Heart left ventricle (tissue), 16 donors: Measurements from ENCODE around the gene RPUSD2. TPM values are rescaled to one million over a fixed set of nuclear protein-coding genes. Genes with fewer than 3 reads are reported as not detected.
"Not testable (repeated sequence)": the region's sequence is repeated elsewhere in the genome, so short reads cannot be mapped to it uniquely, and the experiment has no call there.

Experiments used
- ATAC-seq, 4 donors: fragments of 200-7000 bp; cut with Tn5 transposase; one replicate each; pipeline ENCODE4 v1.9.1; 2020 to 2022; ENCODE audit warnings: moderate library complexity in 4 of 4, mild to moderate bottlenecking in 3 of 4, moderate number of reproducible peaks in 1 of 4
- DNase-seq, 5 donors: peaks; one replicate each; pipeline ENCODE4 v3.0.0-alpha.2; 2020
- H3K27ac ChIP-seq, 12 donors: fragments of 200-600 bp; sonication (generic) in 4 of 12; one replicate each; pipeline versions ENCODE4 v1.5.0 to v1.8.0; 2016 to 2022; ENCODE audit warnings: mild to moderate bottlenecking in 2 of 12
- H3K27me3 ChIP-seq, 9 donors: fragments of 200-600 bp; sonication (generic) in 2 of 9; one replicate each; pipeline versions ENCODE4 v1.5.1 to v1.8.0; 2016 to 2022; ENCODE audit warnings: mild to moderate bottlenecking in 3 of 9
- H3K36me3 ChIP-seq, 9 donors: fragments of 200-600 bp; sonication (generic) in 2 of 9; one replicate each; pipeline versions ENCODE4 v1.5.0 to v1.8.0; 2018 to 2022; ENCODE audit warnings: mild to moderate bottlenecking in 2 of 9
- H3K4me1 ChIP-seq, 12 donors: fragments of 200-600 bp; sonication (generic) in 4 of 12; one replicate each; pipeline versions ENCODE4 v1.5.0 to v1.8.0; 2016 to 2022; ENCODE audit warnings: mild to moderate bottlenecking in 3 of 12
- H3K4me3 ChIP-seq, 12 donors: fragments of 200-600 bp; sonication (generic) in 4 of 12; one replicate each; pipeline versions ENCODE4 v1.5.0 to v1.8.0; 2017 to 2022; ENCODE audit warnings: mild to moderate bottlenecking in 9 of 12, moderate library complexity in 4 of 12
- H3K9me3 ChIP-seq, 12 donors: fragments of 200-600 bp; sonication (generic) in 4 of 12; one replicate each; pipeline versions ENCODE4 v1.5.0 to v1.8.0; 2016 to 2022; ENCODE audit warnings: mild to moderate bottlenecking in 1 of 12
- CTCF ChIP-seq, 12 donors: fragments of 200-600 bp; sonication (generic) in 4 of 12; IDR thresholded peaks; one replicate each; pipeline versions ENCODE4 v1.5.0 to v1.8.0; 2018 to 2022; ENCODE audit warnings: antibody characterized with exemption in 12 of 12, mild to moderate bottlenecking in 5 of 12
- POLR2A ChIP-seq, 2 donors: fragments of 450-650 bp; IDR thresholded peaks; one replicate each; pipeline ENCODE4 v1.6.1; 2017; ENCODE audit warnings: antibody characterized with exemption in 2 of 2, mild to moderate bottlenecking in 2 of 2, moderate library complexity in 2 of 2
- WGBS, 4 donors: extraction: QIAGEN DNeasy Blood & Tissue Kit in 2 of 4; methylation state at CpG; one replicate each; pipeline versions ENCODE4 v1.1.5 to v1.1.7; 2013 to 2018; 5-methylcytosine and 5-hydroxymethylcytosine counted together
- intact Hi-C, 10 donors: fragments of 100-400 bp; cut with DNase I; formaldehyde crosslinking; loops; one replicate each; pipeline versions ENCODE4 v1.11.1 to v1.14.2; 2022
- polyA plus RNA-seq, 2 donors: library from polyadenylated mRNA; stranded (reverse); fragments of 200-250 nt; gene quantifications; one replicate each; pipeline ENCODE4 v1.2.3, GENCODE V29; 2013
- total RNA-seq, 9 donors: library from RNA; depleted of rRNA in 2 of 9; stranded (reverse); fragments of >200 nt in 2 of 9; fragmentation: NEBNext Ultra II Directional in 3 of 9; extraction: Animal tissue kit (Norgen Biotek cat#: 25700) in 3 of 9; gene quantifications; one replicate each; pipeline versions ENCODE4 v1.1.0 to v1.2.4, GENCODE V29; 2016 to 2023
- donor health status: ischemic (EF 13 %, LVEDD 7.1; RV severe dilation, severe dysfunction).
- donor health status: healthy with polysubstance abuse.
- donor health status: DM: no; HTN: yes; CAD: no.
- donor health status: DM: no; HTN: no; CAD: no.
- donor health status: ischemic (EF 25% LVEDD 6.9; RV normal size, moderate dysfunction).
- donor health status: ischemic (EF 25% LVEDD 5.7; RV mildly dilated, moderate dysfunction).
- donor health status: healthy.
- donor health status: DM: yes; HTN: yes; CAD: no.
- donor health status: ischemic (EF 35%, LVEDD 5.7; RV mildly dilated, moderate dysfunction).
- donor health status: nonischemic (EF 11% LVEDD 7.7; RV severe dilation, severe dysfunction).
- donor health status: DM: yes; HTN: yes; CAD: no.
- donor health status: PGD.
- donor health status: ischemic (EF 29% LVEDD 5.4; RV normal size, mild dysfunction).
- donor health status: nonischemic (EF 23%, LVEDD 6.1; RV moderate dilation, normal function).

RPUSD2 gene
- total and polyA plus RNA-seq, 11 donors, result 5.8 to 11.0 (median 9.0) TPM

GRCh38 chr15:40575113-40575512, 6.0 kb downstream of the RPUSD2 start:
- intact Hi-C loops, result no loop called here
- DNase-seq, result no peak
- no peak for ATAC-seq
- TF ChIP-seq CTCF (IDR thresholded peaks at IDR 0.05) (no peak), POLR2A (IDR thresholded peaks at IDR 0.05) (no peak)
- Histone ChIP-seq H3K4me1 (peaks cover 0 to 10% (median 7%) of the 10 kb centered on the region in 12 donors), H3K4me3 (no peak overlapping the region), H3K36me3 (peaks cover 0 to 48% (median 37%) of the 10 kb centered on the region in 9 donors), H3K27me3 (no peaks in the 10 kb centered on the region), H3K27ac (no peak overlapping the region), H3K9me3 (no peaks in the 10 kb centered on the region)

- not testable (repeated sequence) for H3K9me3 ChIP-seq
Measured at GRCh38 chr15:40576914-40577313, 7.8 kb downstream of the RPUSD2 start.

GRCh38 chr15:40578892-40579291, 9.8 kb downstream of the RPUSD2 start:
- Histone ChIP-seq H3K36me3 (peaks cover 0 to 23% (median 10%) of the 10 kb centered on the region in 9 donors), H3K9me3 (no peaks in the 10 kb centered on the region), H3K4me1 (no peaks in the 10 kb centered on the region), H3K27ac (no peak overlapping the region), H3K4me3 (no peak overlapping the region), H3K27me3 (no peaks in the 10 kb centered on the region)
- TF ChIP-seq POLR2A (IDR thresholded peaks at IDR 0.05) (no peak), CTCF (IDR thresholded peaks at IDR 0.05) (no peak)
- ATAC-seq (no peak), DNase-seq (no peak)
- intact Hi-C loops, result no loop called here
- WGBS, 4 donors, result 77 to 86% (median 78%) methylated on average over 4 of the region's 4 CpGs

More at GRCh38 chr15:40576914-40577313, 7.8 kb downstream of the RPUSD2 start:
- H3K27me3 ChIP-seq, H3K4me3 ChIP-seq, ATAC-seq, H3K27ac ChIP-seq, intact Hi-C loops, DNase-seq, H3K4me1 ChIP-seq: not testable (repeated sequence)
- H3K36me3 ChIP-seq, result peaks cover 0 to 41% (median 30%) of the 10 kb centered on the region in 9 donors
- WGBS, 4 donors, result 94 to 97% (median 97%) methylated on average over 5 of the region's 5 CpGs

GRCh38 chr15:40581796-40582195, 12.7 kb downstream of the RPUSD2 start:
- H3K36me3 ChIP-seq, ATAC-seq, DNase-seq, H3K27ac ChIP-seq, H3K4me3 ChIP-seq, H3K4me1 ChIP-seq, intact Hi-C loops, H3K27me3 ChIP-seq, H3K9me3 ChIP-seq: not testable (repeated sequence)
- WGBS, 4 donors, result 70 to 95% (median 80%) methylated on average over 2 of the region's 2 CpGs

- intact Hi-C loops, result no loop called here
- no peaks in the 10 kb centered on the region for H3K36me3 ChIP-seq
- ATAC-seq (peak in 1 of 4 donors; percentile 62), DNase-seq (no peak)
- TF ChIP-seq CTCF (IDR thresholded peaks at IDR 0.05), result no peak
- no peak for TF ChIP-seq POLR2A (IDR thresholded peaks at IDR 0.05)
- no peaks in the 10 kb centered on the region for H3K9me3 ChIP-seq
- H3K4me1 ChIP-seq, result no peaks in the 10 kb centered on the region
- H3K4me3 ChIP-seq, result peak overlapping the region in 10 of 12 donors; percentile 12 to 52 (median 40)
- H3K27ac ChIP-seq, result no peak overlapping the region
- H3K27me3 ChIP-seq, result no peaks in the 10 kb centered on the region
- 66 to 80% (median 77%) methylated on average over 8 of the region's 8 CpGs for WGBS, 4 donors
Measured at GRCh38 chr15:40582726-40583246, 13.7 kb downstream of the RPUSD2 start.
